Esophagus squamous epithelium (tissue), 5 donors: ENCODE data around the gene SMCO3. TPM values are rescaled to one million over a fixed set of nuclear protein-coding genes. Genes with fewer than 3 reads are reported as not detected.

Experiments
- DNase-seq: peaks from one replicate; lab custom pipeline; 2025; lab: John Stamatoyannopoulos, UW
- H3K27ac ChIP-seq, 4 donors: fragments of 200-600 bp; sonication (generic); one replicate each; pipeline ENCODE4 v1.5.1; 2016 to 2019; ENCODE audit warnings: mild to moderate bottlenecking in 1 of 4
- H3K27me3 ChIP-seq, 4 donors: fragments of 200-600 bp; sonication (generic); 1 replicate in 3 of 4; 2 replicates in 1 of 4; pipeline versions ENCODE4 v1.5.1 to v1.6.0; 2017 to 2021; ENCODE audit warnings: antibody characterized with exemption in 1 of 4
- H3K36me3 ChIP-seq, 3 donors: fragments of 200-600 bp; sonication (generic); one replicate each; pipeline ENCODE4 v1.5.1; 2016 to 2019
- H3K4me1 ChIP-seq, 3 donors: fragments of 200-600 bp; sonication (generic); one replicate each; pipeline ENCODE4 v1.5.1; 2017 to 2019
- H3K4me3 ChIP-seq, 4 donors: fragments of 200-600 bp; sonication (generic); 1 replicate in 3 of 4; 2 replicates in 1 of 4; pipeline ENCODE4 v1.5.1; 2016 to 2019; ENCODE audit warnings: mild to moderate bottlenecking in 2 of 4, moderate library complexity in 1 of 4
- H3K9me3 ChIP-seq, 3 donors: fragments of 200-600 bp; sonication (generic); one replicate each; pipeline ENCODE4 v1.5.1; 2016 to 2019
- CTCF ChIP-seq, 6 experiments: fragments of 450-650 bp in 4 of 6; fragments of 200-600 bp in 2 of 6; sonication (generic) in 2 of 6; IDR thresholded peaks; one replicate each; pipeline ENCODE4 v1.5.1; 2016 to 2019; ENCODE audit warnings: antibody characterized with exemption in 6 of 6, mild to moderate bottlenecking in 4 of 6, moderate library complexity in 4 of 6
- POLR2A ChIP-seq, 4 donors: fragments of 450-650 bp; IDR thresholded peaks; one replicate each; pipeline ENCODE4 v1.6.1; 2017; ENCODE audit warnings: antibody characterized with exemption in 4 of 4, mild to moderate bottlenecking in 4 of 4, moderate library complexity in 3 of 4
- WGBS, 2 donors: methylation state at CpG; one replicate each; pipeline ENCODE4 v1.1.5; 2018; 5-methylcytosine and 5-hydroxymethylcytosine counted together
- intact Hi-C: fragments of 100-400 bp; cut with DNase I; formaldehyde crosslinking; loops from one replicate; pipeline ENCODE4 v1.15.0; 2022
- total RNA-seq, 4 donors: library from RNA; depleted of rRNA; stranded (reverse); fragments of >200 nt; gene quantifications; one replicate each; pipeline ENCODE4 v1.1.0, GENCODE V29; 2016
- donor health status: DM: yes; HTN: yes; CAD: no.

The SMCO3 gene
- total RNA-seq, 4 donors from 2014 or later: 0.50 TPM; not detected in 3

GRCh38 chr12:14841761-14842160 lies 27.8 kb upstream of the SMCO3 start:
- peaks cover 0 to 33% (median 27%) of the 10 kb centered on the region in 3 donors for H3K4me1 ChIP-seq
- H3K9me3 ChIP-seq: no peaks in the 10 kb centered on the region
- H3K27me3 ChIP-seq: no peaks in the 10 kb centered on the region
- no peak for TF ChIP-seq POLR2A (IDR thresholded peaks at IDR 0.05)
- no peak for TF ChIP-seq CTCF (IDR thresholded peaks at IDR 0.05)
- WGBS, 2 donors: 24 to 29% methylated on average over 3 of the region's 3 CpGs
- H3K4me3 ChIP-seq: no peak overlapping the region
- intact Hi-C loops: no loop called here
- H3K27ac ChIP-seq: peak overlapping the region in 3 of 4 donors; percentile 40 to 76 (median 48)
- no peaks in the 10 kb centered on the region for H3K36me3 ChIP-seq
- DNase-seq: no peak

- peaks cover 0 to 23% (median 16%) of the 10 kb centered on the region in 3 donors for H3K4me1 ChIP-seq
- H3K4me3 ChIP-seq: no peak overlapping the region
- H3K27me3 ChIP-seq: no peaks in the 10 kb centered on the region
- H3K9me3 ChIP-seq: no peaks in the 10 kb centered on the region
- TF ChIP-seq CTCF (IDR thresholded peaks at IDR 0.05) (no peak), POLR2A (IDR thresholded peaks at IDR 0.05) (no peak)
- no peaks in the 10 kb centered on the region for H3K36me3 ChIP-seq
- 74 to 84% methylated on average over 4 of the region's 4 CpGs for WGBS, 2 donors
- intact Hi-C loops: no loop called here
- DNase-seq: no peak
- H3K27ac ChIP-seq: peak overlapping the region in 1 of 4 donors; percentile 48
Observed at GRCh38 chr12:14840616-14841015, 26.6 kb upstream of the SMCO3 start.

- H3K9me3 ChIP-seq: no peaks in the 10 kb centered on the region
- TF ChIP-seq CTCF (IDR thresholded peaks at IDR 0.05) (no peak), POLR2A (IDR thresholded peaks at IDR 0.05) (no peak)
- H3K27me3 ChIP-seq: no peaks in the 10 kb centered on the region
- intact Hi-C loops: no loop called here
- no peaks in the 10 kb centered on the region for H3K36me3 ChIP-seq
- peaks cover 0 to 19% (median 16%) of the 10 kb centered on the region in 3 donors for H3K4me1 ChIP-seq
- no peak overlapping the region for H3K27ac ChIP-seq
- no peak overlapping the region for H3K4me3 ChIP-seq
- WGBS, 2 donors: 92 to 100% methylated on average over 1 of the region's 1 CpG
- DNase-seq: no peak
Observed at GRCh38 chr12:14839262-14839661, 25.3 kb upstream of the SMCO3 start.

- 58 to 64% methylated on average over 7 of the region's 7 CpGs for WGBS, 2 donors
- no peak overlapping the region for H3K4me3 ChIP-seq
- no peaks in the 10 kb centered on the region for H3K27me3 ChIP-seq
- peaks cover 0 to 6% (median 4%) of the 10 kb centered on the region in 3 donors for H3K4me1 ChIP-seq
- H3K36me3 ChIP-seq: no peaks in the 10 kb centered on the region
- no peaks in the 10 kb centered on the region for H3K9me3 ChIP-seq
- no peak overlapping the region for H3K27ac ChIP-seq
- TF ChIP-seq CTCF (IDR thresholded peaks at IDR 0.05) (no peak), POLR2A (IDR thresholded peaks at IDR 0.05) (no peak)
- intact Hi-C loops: no loop called here
- DNase-seq: no peak
Observed at GRCh38 chr12:14836336-14837210, 22.6 kb upstream of the SMCO3 start.

- H3K4me1 ChIP-seq: no peaks in the 10 kb centered on the region
- no peak overlapping the region for H3K27ac ChIP-seq
- intact Hi-C loops: no loop called here
Observed at GRCh38 chr12:14834509-14834908, 20.5 kb upstream of the SMCO3 start.

More at GRCh38 chr12:14834509-14834908, 20.5 kb upstream of the SMCO3 start:
- TF ChIP-seq CTCF (IDR thresholded peaks at IDR 0.05) (no peak), POLR2A (IDR thresholded peaks at IDR 0.05) (no peak)
- Histone ChIP-seq H3K9me3 (no peaks in the 10 kb centered on the region), H3K36me3 (no peaks in the 10 kb centered on the region), H3K4me3 (no peak overlapping the region), H3K27me3 (no peaks in the 10 kb centered on the region)
- DNase-seq: no peak
